Measurements from ENCODE around the gene TSPYL4. TPM values are rescaled to one million over a fixed set of nuclear protein-coding genes. Genes with fewer than 3 reads are reported as not detected.

TSPYL4 gene
- total RNA-seq, 1 experiment from 2014 or later, result 5.4 TPM

DNA sequence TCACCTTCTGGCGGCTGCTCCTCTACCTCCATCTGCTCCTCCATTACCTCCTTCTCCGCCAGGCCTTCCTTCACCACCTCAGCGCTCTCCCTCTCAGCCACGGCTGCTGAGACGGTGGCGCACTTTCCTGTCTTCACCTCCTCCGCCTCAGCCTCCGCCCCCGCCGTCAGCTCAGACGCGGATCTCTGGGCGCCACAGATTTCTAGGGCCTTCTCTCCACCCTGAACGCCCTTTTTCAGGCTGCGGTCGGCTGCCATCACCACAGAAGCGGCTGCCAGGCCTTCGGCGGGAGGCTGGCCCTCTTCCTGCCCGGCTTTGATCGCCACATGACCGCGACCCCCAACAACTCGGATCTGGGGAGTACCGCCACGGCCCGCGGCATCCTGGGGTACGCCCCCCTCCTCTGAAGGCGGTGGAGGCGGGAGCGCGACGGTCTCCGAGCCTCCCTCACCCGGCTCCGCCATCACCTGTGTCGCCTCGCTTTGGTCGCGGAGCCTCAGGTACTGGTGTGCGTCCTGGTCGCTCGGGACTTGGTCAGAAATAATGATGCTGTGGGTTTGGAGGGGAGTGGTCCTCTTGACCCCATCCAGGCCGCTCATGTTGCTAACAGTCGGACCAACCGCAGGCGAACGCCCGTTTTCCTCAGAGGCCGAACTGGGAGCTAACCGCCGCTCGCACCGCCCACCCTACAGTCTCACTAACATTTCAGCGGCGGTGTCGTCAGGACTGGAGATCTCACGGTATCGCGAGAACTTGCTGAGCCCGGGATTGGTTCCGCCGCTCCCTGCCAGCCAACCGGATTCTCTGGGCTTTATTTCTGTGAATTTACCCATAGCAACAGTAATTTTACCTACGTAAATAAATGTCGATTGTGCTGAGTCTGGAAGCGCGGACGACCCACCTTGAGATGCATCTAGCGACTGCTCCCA, 25.6 kb upstream of the TSPYL4 start, which contains the start of gene TSPYL1 (continued):
- no peak for TF ChIP-seq EZH2 (IDR thresholded peaks at IDR 0.05)
- TF ChIP-seq, protein P1, sequence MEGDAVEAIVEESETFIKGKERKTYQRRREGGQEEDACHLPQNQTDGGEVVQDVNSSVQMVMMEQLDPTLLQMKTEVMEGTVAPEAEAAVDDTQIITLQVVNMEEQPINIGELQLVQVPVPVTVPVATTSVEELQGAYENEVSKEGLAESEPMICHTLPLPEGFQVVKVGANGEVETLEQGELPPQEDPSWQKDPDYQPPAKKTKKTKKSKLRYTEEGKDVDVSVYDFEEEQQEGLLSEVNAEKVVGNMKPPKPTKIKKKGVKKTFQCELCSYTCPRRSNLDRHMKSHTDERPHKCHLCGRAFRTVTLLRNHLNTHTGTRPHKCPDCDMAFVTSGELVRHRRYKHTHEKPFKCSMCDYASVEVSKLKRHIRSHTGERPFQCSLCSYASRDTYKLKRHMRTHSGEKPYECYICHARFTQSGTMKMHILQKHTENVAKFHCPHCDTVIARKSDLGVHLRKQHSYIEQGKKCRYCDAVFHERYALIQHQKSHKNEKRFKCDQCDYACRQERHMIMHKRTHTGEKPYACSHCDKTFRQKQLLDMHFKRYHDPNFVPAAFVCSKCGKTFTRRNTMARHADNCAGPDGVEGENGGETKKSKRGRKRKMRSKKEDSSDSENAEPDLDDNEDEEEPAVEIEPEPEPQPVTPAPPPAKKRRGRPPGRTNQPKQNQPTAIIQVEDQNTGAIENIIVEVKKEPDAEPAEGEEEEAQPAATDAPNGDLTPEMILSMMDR (IDR thresholded peaks at IDR 0.05 in 2 of 3, conservative IDR thresholded peaks at IDR 0.05 in 1 of 3; ENCODE audit: borderline replicate concordance in 1 of 3, insufficient read depth in 1 of 3, low read depth in 2 of 3, low read length in 2 of 3), result 0 out of 6 replicates have a peak, but pooled peaks of 1 of the 3 experiments have one; percentile 10

DNA sequence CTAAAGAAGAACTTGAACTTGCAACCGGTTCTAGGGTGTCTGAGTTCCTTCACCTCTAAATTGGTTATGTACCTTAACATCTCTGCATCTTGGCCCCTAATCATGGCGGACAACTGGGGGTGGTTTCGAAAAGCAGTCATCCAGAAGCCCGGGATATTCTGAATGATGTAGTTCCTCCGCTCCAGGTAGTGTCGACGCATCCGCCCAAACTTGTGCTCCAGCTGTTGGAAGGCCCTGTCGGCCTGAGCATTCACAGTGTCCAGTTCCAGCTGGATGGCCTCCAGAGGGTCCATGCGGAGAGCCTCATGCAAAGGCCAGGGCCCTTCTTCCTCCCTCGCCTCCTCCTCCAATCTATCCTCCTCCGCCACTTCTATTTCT, 25.0 kb upstream of the TSPYL4 start:
- H3K4me1 ChIP-seq (ENCODE audit: control insufficient read depth in 1 of 2, insufficient read depth in 2 of 2, low read length in 2 of 2), result peaks cover 6 to 17% of the 10 kb centered on the region in 2 experiments
- peak overlapping the region; percentile 92 to 95 for H3K4me3 ChIP-seq (replicated peaks in 1 of 2; ENCODE audit: low read depth in 1 of 2, low read length in 2 of 2)
- peak overlapping the region; percentile 88 for H3K4me2 ChIP-seq (ENCODE audit: low read length)
- BruUV-seq (replicated peaks), result no TSS peak
- H3K9me3 ChIP-seq (ENCODE audit: control insufficient read depth in 1 of 2, insufficient read depth in 1 of 2, low read depth in 1 of 2, low read length in 2 of 2), result no peaks in the 10 kb centered on the region
- ATAC-seq, result no peak
- no peaks in the 10 kb centered on the region for H3K9me2 ChIP-seq (ENCODE audit: insufficient read depth)
- DNase-seq (ENCODE audit: low read depth, low spot score), result no peak
- H3K27ac ChIP-seq (ENCODE audit: low read depth, low read length), result peak overlapping the region; percentile 85
- RAD21 ChIA-PET (ENCODE audit: low non-redundant PET in 1 of 2, low total read pairs in 2 of 2, uncharacterized antibody in 2 of 2, unreplicated experiment in 2 of 2), result no interaction called here
- H3K9ac ChIP-seq (ENCODE audit: low read length), result peak overlapping the region; percentile 93
- no peaks in the 10 kb centered on the region for H3K27me3 ChIP-seq (ENCODE audit: insufficient read depth, low read length)
- POLR2A ChIA-PET, result interaction anchor here (1.5 kb wide), 1 partner anchor 25 kb away, joined by 3 read pairs; the partner anchor contains the start of gene TSPYL4
- intact Hi-C loops (cut with micrococcal nuclease), result no loop called here
- H2AFZ ChIP-seq (ENCODE audit: low read depth, low read length, poor library complexity, severe bottlenecking), result no peak overlapping the region
- H3K79me2 ChIP-seq (ENCODE audit: insufficient read depth, low read length), result peaks cover 45% of the 10 kb centered on the region
- no peaks in the 10 kb centered on the region for H4K20me1 ChIP-seq (ENCODE audit: insufficient read depth)
- CTCF ChIA-PET, result interaction anchor here (1.2 to 1.8 kb wide), 2 partner anchors 10 to 284 kb away, joined by 3 to 12 read pairs; no protein-coding TSS in a partner anchor
- TF ChIP-seq SIN3A (IDR thresholded peaks at IDR 0.05; ENCODE audit: low read depth) (no peak), CBX3 (IDR thresholded peaks at IDR 0.05; ENCODE audit: low read depth) (no peak), ZNF274 (IDR thresholded peaks at IDR 0.05; ENCODE audit: low read depth, low read length) (no peak), FOSL1 (IDR thresholded peaks at IDR 0.05; ENCODE audit: low read depth) (no peak), ZFX (IDR thresholded peaks at IDR 0.05) (no peak), SRF (IDR thresholded peaks at IDR 0.05; ENCODE audit: low read depth) (no peak), YY1 (IDR thresholded peaks at IDR 0.05; ENCODE audit: extremely low read depth, insufficient replicate concordance, low read depth, low read length) (no peak), EGR1 (IDR thresholded peaks at IDR 0.05; ENCODE audit: low read depth) (no peak), TCF7L2 (IDR thresholded peaks at IDR 0.05; ENCODE audit: borderline replicate concordance, extremely low read depth, insufficient read depth, insufficient read length) (no peak), SP1 (IDR thresholded peaks at IDR 0.05; ENCODE audit: low read depth) (no peak)
- TF ChIP-seq, protein P2, sequence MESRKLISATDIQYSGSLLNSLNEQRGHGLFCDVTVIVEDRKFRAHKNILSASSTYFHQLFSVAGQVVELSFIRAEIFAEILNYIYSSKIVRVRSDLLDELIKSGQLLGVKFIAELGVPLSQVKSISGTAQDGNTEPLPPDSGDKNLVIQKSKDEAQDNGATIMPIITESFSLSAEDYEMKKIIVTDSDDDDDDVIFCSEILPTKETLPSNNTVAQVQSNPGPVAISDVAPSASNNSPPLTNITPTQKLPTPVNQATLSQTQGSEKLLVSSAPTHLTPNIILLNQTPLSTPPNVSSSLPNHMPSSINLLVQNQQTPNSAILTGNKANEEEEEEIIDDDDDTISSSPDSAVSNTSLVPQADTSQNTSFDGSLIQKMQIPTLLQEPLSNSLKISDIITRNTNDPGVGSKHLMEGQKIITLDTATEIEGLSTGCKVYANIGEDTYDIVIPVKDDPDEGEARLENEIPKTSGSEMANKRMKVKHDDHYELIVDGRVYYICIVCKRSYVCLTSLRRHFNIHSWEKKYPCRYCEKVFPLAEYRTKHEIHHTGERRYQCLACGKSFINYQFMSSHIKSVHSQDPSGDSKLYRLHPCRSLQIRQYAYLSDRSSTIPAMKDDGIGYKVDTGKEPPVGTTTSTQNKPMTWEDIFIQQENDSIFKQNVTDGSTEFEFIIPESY (IDR thresholded peaks at IDR 0.05; ENCODE audit: extremely low read depth, insufficient replicate concordance, low read length), result no peak
- TF ChIP-seq, protein P3, sequence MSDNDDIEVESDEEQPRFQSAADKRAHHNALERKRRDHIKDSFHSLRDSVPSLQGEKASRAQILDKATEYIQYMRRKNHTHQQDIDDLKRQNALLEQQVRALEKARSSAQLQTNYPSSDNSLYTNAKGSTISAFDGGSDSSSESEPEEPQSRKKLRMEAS (IDR thresholded peaks at IDR 0.05), result no peak; the same call in 1 of the 2 replicates
- TF ChIP-seq, protein P1 (IDR thresholded peaks at IDR 0.05 in 2 of 3, conservative IDR thresholded peaks at IDR 0.05 in 1 of 3; ENCODE audit: borderline replicate concordance in 1 of 3, insufficient read depth in 1 of 3, low read depth in 2 of 3, low read length in 2 of 3), result no peak
- TF ChIP-seq, protein P4, sequence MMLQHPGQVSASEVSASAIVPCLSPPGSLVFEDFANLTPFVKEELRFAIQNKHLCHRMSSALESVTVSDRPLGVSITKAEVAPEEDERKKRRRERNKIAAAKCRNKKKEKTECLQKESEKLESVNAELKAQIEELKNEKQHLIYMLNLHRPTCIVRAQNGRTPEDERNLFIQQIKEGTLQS (IDR thresholded peaks at IDR 0.05), result no peak
- H3K36me3 ChIP-seq (ENCODE audit: control insufficient read depth in 1 of 2, insufficient read depth in 2 of 2, low read length in 2 of 2), result peaks cover 0 to 12% of the 10 kb centered on the region in 2 experiments; a peak in 2 of 4 replicates

Measured in HCT116 (cell line).